Esophagus squamous epithelium (tissue), 4 donors: ENCODE results near the gene FAAP20.

Experiments used
- POLR2A ChIP-seq, 4 donors: fragments of 450-650 bp; IDR thresholded peaks; one replicate each; pipeline ENCODE4 v1.6.1; 2017; ENCODE audit warnings: antibody characterized with exemption in 4 of 4, mild to moderate bottlenecking in 4 of 4, moderate library complexity in 3 of 4
- TF ChIP-seq, protein P1 (sequence below), 6 experiments: fragments of 450-650 bp in 4 of 6; fragments of 200-600 bp in 2 of 6; sonication (generic) in 2 of 6; IDR thresholded peaks; one replicate each; pipeline ENCODE4 v1.5.1; 2016 to 2019; ENCODE audit warnings: antibody characterized with exemption in 6 of 6, mild to moderate bottlenecking in 4 of 6, moderate library complexity in 4 of 6

DNA sequence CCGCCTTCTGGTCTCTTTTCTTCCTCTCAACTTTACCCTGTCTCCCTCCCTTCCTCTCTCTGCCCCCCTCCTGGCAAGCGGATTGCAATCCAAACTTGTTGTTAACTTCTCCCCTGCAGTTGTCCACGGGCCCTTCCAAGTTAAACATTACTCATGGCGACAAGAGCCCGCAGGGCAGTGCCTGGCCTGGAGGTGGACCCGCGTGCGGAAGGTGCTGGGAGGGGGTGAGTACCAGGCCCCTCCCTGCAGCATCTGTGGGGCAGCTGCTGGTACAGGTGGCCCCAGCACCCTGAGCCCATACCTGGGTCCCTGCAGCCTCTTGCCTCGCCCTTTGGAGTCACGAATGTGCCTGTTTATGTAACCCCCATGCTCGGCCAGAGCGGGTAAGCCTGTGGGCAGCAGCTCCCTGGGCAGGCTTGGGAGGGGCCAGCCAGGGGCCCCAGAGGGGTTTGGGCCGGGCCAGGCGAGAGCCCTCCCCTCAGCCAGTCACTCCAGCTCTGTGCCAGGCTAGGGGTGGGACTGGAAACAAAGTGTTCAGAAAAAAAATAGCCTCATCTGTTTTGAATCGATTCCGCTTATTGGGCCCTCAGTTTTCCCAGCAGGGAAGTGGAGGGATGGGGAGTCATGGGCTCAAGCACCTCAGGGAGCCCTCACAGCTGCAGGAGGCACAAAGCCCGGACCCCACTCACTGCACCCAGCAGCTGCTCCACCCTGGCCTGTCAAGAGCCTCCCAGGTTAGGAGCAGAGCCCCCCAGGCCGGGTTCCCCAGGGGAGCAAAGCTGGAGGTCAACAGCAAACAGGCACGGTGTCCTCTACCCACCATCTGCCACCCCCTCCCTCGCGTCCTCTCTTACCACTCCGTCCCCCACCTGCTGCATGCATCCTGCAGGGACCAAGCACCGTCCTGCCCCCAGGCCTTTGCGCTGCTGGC lies 14.0 kb upstream of the FAAP20 start:
- TF ChIP-seq, protein P1, sequence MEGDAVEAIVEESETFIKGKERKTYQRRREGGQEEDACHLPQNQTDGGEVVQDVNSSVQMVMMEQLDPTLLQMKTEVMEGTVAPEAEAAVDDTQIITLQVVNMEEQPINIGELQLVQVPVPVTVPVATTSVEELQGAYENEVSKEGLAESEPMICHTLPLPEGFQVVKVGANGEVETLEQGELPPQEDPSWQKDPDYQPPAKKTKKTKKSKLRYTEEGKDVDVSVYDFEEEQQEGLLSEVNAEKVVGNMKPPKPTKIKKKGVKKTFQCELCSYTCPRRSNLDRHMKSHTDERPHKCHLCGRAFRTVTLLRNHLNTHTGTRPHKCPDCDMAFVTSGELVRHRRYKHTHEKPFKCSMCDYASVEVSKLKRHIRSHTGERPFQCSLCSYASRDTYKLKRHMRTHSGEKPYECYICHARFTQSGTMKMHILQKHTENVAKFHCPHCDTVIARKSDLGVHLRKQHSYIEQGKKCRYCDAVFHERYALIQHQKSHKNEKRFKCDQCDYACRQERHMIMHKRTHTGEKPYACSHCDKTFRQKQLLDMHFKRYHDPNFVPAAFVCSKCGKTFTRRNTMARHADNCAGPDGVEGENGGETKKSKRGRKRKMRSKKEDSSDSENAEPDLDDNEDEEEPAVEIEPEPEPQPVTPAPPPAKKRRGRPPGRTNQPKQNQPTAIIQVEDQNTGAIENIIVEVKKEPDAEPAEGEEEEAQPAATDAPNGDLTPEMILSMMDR (IDR thresholded peaks at IDR 0.05): peak in 1 of 6 experiments; percentile 2
- no peak for TF ChIP-seq POLR2A (IDR thresholded peaks at IDR 0.05)
